Activated gamma-delta T cell treated with anti-CD3 and anti-CD28 coated beads, Interleukin-2, amount 50 U/mL, for 16 hours (primary cell): ENCODE measurements around the gene MAP3K1.

Experiments used
- DNase-seq: peaks from one replicate; pipeline ENCODE4 v3.0.0-alpha.2; 2020; ENCODE audit warnings: low read depth

The MAP3K1 gene

DNA sequence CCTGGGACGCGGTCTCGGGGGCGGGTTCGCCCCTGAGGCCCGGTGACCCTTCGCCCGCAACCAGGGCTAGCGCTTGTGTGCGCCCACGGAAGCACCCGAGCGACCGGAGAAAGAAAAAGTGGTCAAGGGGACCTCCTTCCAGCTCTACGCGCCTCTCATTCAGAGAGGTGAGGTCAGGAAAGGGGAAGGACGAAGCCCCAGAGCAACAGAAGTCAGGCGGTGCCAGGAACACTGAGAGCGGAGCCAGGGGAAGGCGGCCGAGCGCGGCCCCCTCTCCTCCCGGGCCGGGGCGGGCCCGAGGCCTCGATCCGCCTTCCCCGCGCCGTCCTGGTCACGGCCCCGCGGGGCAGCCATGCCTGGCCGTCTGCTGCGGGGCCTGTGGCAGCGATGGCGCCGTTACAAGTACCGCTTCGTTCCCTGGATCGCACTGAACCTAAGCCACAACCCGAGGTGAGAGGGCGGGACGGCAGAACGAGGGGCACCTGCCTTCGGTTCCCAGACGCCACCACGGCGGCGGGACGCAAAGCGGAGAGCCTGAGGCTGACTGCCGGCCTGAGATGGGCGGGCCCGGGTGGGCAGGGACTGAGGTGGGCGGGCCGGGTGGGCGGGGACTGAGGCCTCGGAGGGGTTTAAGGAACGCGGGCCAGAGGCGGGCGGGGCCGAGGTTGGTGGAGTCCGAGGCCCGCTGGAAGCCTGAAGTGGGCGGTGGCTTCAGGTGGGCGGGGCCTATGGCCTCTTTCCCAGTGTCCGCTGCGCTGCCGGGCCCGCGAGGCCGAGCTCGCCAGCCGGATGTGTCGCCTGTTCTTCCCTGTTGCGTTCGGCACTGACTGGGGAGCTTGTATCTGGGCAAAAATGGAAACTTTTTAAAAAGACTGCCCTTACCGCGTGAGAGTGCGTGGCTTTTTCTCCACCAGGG is 94.2 kb downstream of the MAP3K1 start, which contains the start of gene SETD9:
Gene SETD9, plus strand, starts transcription at position 303 of the 916 bp plus-strand sequence. Its CDS starts 50 bp downstream, at position 353.
- DNase-seq: peak; percentile 78

DNA sequence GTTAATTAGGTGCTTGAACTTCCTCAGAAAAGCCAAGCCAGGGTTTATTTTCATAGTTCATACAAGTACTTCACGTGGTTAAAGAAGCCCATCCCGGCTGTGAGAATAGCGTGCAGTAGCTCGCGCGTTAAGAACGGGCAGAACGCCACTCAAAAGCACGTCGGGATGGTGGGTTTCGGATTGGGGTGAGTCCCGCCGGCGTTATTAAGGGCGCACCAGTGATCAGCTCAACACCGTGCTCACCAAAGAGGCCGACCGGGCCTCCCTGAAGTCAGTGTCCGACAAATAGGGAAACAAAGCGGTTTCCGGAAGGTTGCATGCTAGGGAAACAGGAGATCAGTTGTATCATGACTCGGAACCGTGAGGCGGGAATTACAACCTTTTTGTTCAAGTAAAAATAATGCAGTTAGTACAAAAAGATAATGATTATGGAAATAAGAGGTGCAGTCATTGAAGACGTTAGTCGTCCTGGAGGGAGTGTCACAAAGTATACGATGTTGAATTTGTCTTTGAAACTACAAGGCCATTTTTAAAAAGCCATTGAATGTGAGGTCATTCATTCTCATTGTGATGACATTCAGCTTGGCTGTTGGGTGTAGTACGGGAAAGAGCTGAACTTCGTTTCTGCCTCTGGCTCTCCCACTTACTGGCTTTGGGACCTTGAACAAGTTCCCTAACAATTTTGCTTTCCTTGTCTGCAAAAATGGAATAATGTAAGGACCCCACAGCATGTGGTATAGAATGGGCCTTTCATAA is 95.0 kb downstream of the MAP3K1 start:
- DNase-seq: peak; percentile 18

DNA sequence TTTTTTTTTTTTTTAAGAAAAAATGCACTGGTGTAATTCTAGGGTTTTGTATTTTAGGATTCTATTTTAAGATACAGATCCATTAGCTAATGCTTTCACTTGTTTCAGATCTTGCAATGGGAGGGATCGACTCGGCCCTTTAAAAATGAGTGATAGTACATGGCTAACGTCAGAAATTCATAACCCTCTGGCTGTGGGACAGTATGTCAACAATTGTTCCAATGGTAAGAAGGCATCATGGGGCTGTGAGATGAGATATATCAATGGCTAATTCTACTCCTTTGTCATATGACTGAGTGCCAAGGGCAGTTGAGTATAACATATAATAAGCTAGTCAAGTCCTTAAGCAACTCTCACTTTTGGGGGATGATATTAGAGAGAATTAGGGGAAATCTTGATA is 98.4 kb downstream of the MAP3K1 start:
- DNase-seq: no peak

DNA sequence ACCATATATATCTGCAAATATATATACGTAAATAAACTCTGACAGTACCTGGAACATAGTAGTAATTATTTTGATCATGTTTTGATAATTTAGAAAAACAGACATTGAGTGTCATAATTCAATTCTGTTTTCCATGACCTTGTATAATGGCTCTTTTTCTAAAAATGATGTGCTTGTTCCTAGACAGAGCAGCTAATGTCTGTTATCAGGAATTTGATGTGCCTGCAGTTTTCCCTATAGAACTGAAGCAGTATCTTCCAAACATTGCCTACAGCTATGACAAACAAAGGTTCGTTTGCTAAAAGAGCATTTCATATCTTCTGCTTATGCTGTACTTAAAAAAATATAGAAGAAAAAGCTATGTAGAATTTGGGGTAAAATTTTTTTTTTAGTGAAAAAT is 99.3 kb downstream of the MAP3K1 start:
- no peak for DNase-seq

DNA sequence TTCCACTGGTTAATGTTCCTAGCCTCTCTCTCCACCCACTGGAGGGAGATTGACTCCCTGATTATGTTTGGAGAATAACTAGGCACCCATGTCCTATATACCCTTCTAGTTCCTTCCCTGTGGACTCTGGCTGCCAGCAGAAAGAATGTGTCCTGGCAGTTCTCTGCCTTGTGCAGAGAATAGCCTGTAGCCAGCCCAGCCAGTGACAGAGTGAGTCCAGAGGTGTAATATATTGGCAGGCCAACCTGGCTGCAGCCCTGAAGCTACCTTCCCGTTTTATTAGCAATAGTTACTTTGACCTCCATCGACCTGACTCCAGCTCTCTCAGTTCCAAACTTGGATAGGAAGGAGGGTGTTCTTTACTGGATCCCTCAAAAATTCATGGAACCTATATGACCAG is 102.2 kb downstream of the MAP3K1 start:
- no peak for DNase-seq

DNA sequence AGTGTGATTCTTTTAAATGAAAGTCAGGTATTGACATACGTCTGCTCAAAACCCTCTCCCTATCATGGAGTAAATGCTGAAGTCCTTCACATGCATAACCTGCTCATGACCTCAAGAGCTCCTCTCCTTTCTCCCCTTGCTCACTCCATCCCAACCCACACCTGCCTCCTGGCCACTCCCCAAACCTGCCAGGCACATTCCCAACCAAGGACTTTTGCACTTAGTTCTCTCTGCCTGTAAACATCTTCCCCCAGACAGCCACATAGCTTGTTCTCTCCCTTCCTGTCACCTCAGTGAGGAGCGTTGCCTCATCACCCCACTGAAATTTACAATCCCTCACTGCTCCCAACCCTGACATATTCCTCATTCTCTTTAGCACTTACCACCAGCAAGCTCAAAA is 102.7 kb downstream of the MAP3K1 start:
- DNase-seq: no peak

DNA sequence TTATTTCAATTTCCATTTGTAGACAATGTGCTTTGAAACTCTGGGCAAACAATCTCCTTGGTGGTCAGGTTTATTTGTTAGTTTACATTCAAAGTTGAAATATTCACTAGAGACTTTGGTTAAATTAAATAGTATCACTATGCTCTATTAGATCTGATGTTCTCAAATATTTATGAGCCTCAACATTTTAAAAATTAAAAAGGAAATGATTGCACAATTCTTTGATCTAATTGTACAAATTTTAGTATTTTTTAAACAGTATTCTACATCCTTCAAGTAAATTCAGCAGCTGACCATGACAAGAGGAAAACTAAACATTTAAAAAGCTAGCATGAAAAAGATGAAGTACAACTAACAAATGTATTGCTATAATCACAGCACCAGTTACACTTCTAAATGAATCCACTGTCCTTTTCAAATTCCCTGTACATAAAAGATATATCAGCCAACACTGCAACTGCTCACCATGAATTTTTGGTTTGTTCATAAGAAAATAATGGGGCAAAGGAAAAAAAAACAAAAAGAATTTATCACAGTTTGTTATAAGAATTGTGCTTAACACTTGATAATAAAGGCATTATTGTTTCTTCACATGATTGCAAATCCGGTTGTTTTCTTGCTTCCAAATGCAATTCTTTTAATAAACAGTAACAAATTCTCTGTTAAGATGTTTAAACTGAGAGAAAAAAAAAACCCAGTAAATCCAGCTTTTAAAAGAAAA is 104.8 kb downstream of the MAP3K1 start:
- DNase-seq: no peak

DNA sequence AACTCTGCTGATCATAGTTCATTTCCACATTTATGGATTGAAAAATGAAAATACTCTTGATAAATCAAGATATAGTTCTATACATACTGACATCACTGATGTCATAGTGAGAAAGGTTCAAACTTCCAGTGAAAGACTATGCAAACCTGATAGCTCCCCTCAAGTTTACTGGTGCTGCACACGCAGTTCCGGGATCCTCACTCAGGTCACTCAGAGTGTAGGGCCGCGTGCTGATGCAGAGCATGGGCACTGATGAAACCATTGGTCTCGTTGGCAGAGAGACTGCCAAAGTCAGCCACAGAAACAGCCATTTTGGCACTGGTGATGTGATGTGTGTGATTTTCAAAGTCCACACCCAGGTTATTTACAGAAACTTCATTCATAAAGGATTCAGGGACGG is 107.6 kb downstream of the MAP3K1 start:
- DNase-seq: no peak

DNA sequence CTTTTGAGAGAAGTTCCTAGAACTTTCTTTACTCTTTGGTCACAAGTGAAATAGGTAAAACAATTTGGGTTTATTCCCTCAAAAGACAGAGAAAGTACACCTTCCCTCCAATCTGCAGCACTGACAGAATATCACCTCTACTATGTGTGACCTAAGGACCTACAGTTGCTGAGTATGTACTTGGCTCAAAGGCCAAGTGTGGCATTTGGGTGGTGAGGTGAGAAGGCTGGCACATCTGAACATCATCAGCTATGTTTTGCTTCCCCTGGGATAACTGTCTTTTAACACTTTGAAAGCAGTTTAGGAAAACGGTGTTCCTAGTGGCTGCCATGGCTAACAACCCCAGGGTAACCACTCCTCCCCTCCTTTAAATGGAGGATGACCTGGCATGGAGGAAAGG is 119.0 kb downstream of the MAP3K1 start:
- DNase-seq: no peak

DNA sequence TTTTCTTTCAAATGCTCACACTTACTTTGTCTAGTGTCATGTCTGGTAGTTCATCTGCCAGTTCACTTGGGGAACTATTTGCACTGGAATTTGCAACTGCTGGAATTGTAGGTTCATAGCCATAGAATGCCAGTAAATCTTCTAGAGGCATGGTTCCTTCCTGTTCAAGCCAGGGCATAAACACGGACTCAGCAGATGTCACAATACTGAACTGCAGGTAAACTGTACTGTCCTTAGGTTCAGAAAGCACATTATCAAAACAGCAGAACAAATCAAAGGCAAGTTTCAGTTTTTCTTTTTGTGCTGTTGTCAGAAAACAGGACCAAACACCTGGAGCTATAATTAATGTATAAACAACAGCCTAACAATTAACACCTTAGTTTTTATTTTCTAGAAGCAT is 123.5 kb downstream of the MAP3K1 start:
- DNase-seq: no peak

DNA sequence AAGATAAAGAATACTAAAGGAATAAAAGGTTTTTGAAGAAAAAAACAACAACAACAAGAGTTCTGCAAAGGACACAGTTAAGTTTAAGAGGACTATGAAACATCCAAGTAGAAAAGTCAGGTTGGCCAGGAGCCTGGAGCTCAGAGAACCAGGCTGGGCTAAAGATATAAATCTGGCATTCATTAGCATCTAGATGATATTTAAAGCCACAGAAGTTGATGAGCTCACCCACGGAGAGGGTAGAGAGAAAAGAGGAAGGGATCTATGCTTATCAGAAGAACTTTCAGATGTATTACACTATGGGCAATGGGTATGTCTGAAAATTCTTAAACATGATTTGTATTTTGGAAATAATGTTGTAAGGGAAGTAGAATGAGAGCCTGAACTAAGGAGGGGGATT is 126.6 kb downstream of the MAP3K1 start:
- DNase-seq: no peak
